RCC 7860 (cell line): ENCODE results near the gene TTC1.

Source experiments
- DNase-seq: peaks from one replicate; pipeline ENCODE4 v3.0.0-alpha.2; 2015; ENCODE audit warnings: low spot score
- FAIRE-seq: peaks from 2 replicates; lab custom pipeline; 2012; peaks lifted over from hg19 to GRCh38; lab: Jason Lieb, UNC

TTC1 gene

GRCh38 chr5:160082614-160083500 is 73.9 kb downstream of the TTC1 start:
- DNase-seq (peak; percentile 81), FAIRE-seq (peak; percentile 84)

GRCh38 chr5:160083501-160083900 is 74.6 kb downstream of the TTC1 start:
- FAIRE-seq = no peak

GRCh38 chr5:160084144-160084543 is 75.2 kb downstream of the TTC1 start:
- FAIRE-seq (no peak), DNase-seq (no peak)

More at GRCh38 chr5:160083501-160083900, 74.6 kb downstream of the TTC1 start:
- peak; percentile 81 for DNase-seq

- FAIRE-seq = no peak
- peak; percentile 8 for DNase-seq
Observed at GRCh38 chr5:160087199-160087598, 78.3 kb downstream of the TTC1 start.

GRCh38 chr5:160088805-160089204 is 79.9 kb downstream of the TTC1 start:
- DNase-seq = no peak
- FAIRE-seq = no peak

GRCh38 chr5:160089531-160089930 is 80.6 kb downstream of the TTC1 start:
- DNase-seq = no peak
- no peak for FAIRE-seq

GRCh38 chr5:160090059-160090458 is 81.1 kb downstream of the TTC1 start:
- DNase-seq = no peak
- no peak for FAIRE-seq

- no peak for FAIRE-seq
- no peak for DNase-seq
Observed at GRCh38 chr5:160092514-160092913, 83.6 kb downstream of the TTC1 start.

GRCh38 chr5:160092960-160093707 is 84.2 kb downstream of the TTC1 start:
- DNase-seq (no peak), FAIRE-seq (no peak)

- DNase-seq (no peak), FAIRE-seq (no peak)
Observed at GRCh38 chr5:160096178-160096577, 87.2 kb downstream of the TTC1 start.

- FAIRE-seq = no peak
Observed at GRCh38 chr5:160097991-160098390, 89.1 kb downstream of the TTC1 start.

GRCh38 chr5:160105686-160106360 is 96.9 kb downstream of the TTC1 start:
- FAIRE-seq (no peak), DNase-seq (no peak)

More at GRCh38 chr5:160097991-160098390, 89.1 kb downstream of the TTC1 start:
- DNase-seq = no peak

- FAIRE-seq = no peak
Observed at GRCh38 chr5:160108124-160108523, 99.2 kb downstream of the TTC1 start.

More at GRCh38 chr5:160108124-160108523, 99.2 kb downstream of the TTC1 start:
- no peak for DNase-seq
